ENCODE measurements around the gene YAE1.

YAE1 gene

DNA sequence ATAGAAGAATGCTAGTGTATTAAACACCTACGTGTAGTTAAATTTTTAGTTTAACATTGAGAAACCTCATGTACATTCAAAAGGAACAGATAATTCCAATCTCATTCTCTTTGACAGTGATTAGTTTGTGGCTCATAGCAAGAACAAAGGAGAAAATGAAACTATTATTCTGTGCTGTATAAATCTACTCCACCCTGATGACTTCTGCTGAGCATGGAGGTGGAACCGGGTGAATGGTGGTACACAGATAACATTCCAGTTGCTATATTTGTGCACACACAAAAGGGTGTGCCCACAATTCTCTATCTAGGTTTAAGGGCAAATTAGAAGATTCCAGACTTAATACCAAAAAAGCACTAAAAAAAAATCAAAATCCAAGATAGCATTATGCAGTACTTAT lies 40.1 kb downstream of the YAE1 start:
- TF ChIP-seq, protein P1, sequence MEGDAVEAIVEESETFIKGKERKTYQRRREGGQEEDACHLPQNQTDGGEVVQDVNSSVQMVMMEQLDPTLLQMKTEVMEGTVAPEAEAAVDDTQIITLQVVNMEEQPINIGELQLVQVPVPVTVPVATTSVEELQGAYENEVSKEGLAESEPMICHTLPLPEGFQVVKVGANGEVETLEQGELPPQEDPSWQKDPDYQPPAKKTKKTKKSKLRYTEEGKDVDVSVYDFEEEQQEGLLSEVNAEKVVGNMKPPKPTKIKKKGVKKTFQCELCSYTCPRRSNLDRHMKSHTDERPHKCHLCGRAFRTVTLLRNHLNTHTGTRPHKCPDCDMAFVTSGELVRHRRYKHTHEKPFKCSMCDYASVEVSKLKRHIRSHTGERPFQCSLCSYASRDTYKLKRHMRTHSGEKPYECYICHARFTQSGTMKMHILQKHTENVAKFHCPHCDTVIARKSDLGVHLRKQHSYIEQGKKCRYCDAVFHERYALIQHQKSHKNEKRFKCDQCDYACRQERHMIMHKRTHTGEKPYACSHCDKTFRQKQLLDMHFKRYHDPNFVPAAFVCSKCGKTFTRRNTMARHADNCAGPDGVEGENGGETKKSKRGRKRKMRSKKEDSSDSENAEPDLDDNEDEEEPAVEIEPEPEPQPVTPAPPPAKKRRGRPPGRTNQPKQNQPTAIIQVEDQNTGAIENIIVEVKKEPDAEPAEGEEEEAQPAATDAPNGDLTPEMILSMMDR (IDR thresholded peaks at IDR 0.05; ENCODE audit: low read depth, low read length): no peak
- no peak for DNase-seq (ENCODE audit: extremely low read depth, low read depth)

DNA sequence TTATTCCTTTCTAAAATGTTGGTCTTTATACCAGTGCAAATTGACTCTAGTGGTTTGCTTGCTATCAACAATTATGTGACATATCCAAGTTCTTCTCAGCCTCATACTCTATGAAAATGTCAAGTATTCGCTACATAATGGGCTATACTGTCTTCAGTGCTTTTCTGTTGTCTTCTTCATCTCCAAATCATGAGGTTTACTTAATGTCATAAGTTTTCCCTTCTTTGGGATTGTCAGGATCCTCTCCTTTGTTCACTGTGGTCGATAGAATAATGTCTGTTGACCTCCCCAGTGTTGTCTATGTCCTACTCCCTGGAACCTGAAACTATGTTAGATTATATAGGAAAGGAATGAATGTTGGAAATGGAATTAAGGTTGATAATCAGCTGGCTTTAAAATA lies 40.7 kb downstream of the YAE1 start:
- TF ChIP-seq, protein P1 (IDR thresholded peaks at IDR 0.05; ENCODE audit: low read depth, low read length): no peak
- no peak for DNase-seq (ENCODE audit: extremely low read depth, low read depth)

DNA sequence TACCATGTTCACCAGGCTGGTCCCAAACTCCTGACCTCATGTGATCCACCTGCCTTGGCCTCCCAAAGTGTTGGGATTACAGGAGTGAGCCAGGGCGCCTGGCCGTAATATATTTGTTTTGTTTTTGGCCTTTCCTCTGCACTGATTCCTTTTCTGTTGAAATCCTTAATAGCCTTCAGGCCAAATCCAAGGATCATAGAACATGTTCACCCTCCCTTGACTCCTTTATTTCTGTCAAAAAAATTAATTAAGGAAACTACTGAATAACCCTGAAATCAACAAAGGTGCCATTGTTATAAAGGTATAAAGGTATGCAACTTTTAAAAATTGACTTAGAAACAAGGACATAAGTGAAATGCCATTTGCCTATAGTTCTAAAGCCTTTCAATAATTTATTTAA lies 41.7 kb downstream of the YAE1 start:
- TF ChIP-seq, protein P1 (IDR thresholded peaks at IDR 0.05; ENCODE audit: low read depth, low read length): no peak
- no peak for DNase-seq (ENCODE audit: extremely low read depth, low read depth)

DNA sequence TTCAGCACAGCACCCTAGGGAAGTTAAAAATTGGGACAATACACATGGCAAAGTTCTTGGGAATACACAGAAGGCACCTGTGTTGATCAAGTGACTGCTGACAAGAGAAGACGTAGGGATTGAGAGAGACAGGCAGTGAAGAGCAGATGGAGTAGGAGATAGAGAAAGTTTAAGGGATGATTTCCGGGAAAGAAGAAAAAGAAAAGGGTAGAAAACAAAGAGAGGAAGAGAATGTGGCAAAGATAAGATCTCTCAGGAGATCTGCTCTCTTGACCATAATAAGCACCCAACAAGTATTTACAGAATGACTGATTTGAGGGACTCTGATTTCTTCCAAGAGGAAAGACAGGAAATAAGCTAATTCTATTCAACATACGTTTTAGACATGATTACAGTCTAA lies 42.1 kb downstream of the YAE1 start:
- no peak for DNase-seq (ENCODE audit: extremely low read depth, low read depth)
- TF ChIP-seq, protein P1 (IDR thresholded peaks at IDR 0.05; ENCODE audit: low read depth, low read length): no peak

DNA sequence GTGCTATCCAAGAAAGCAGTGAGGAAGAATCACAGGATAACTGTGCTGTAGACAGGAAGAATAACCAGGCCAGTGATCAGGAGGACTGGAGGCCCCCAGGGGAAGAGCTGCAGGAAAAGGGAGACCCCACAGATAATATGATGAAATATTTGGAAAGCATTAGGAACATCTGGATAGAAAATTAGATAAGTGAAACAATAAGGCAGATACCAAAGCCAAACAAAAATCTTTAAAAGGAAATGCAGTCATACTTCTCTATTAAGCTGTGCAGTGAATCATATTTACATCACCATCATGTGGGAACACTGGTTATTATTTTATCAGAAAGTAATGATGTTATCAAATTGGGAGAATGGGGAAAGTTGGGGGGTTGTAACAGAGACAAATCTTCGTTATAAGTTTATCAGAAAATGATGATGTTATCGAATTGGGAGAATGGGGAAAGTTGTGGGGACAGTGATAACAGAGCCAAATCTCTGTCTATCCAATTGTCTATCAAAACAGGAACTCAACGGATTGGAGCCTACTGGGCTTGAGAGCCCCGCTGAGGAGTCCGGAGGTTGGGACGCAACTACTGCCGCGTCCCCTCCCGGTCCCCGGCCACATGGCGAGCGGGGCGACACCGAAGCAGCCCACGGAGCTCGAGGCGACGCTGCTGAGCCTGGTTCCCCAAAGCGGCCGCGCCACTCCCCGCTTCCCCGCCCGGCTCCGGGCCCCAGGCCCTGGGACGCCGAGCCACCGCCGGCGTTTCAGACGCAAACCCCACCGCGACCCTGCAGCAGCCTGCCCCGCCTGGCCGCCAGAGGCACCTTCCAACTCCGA lies 43.1 kb downstream of the YAE1 start:
- DNase-seq (ENCODE audit: extremely low read depth, low read depth): no peak
- TF ChIP-seq, protein P1 (IDR thresholded peaks at IDR 0.05; ENCODE audit: low read depth, low read length): no peak; the same call in 1 of the 2 replicates

DNA sequence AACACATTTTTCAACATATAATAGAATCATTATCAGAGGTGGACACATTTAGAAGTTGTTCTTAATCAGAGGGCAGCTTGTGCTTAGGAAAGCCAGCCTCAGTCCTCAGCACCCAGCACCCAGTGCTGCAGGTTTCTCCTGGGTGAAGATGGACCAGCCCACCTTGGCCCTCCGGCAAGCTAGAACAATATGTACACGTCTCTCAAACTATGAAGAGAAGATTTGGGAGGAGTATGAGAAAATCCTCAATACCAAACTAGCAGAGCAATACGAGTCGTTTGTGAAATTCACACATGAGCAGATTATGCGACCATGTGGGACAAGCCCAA lies 43.7 kb downstream of the YAE1 start:
- DNase-seq (ENCODE audit: extremely low read depth, low read depth): no peak
- TF ChIP-seq, protein P1 (IDR thresholded peaks at IDR 0.05; ENCODE audit: low read depth, low read length): no peak

DNA sequence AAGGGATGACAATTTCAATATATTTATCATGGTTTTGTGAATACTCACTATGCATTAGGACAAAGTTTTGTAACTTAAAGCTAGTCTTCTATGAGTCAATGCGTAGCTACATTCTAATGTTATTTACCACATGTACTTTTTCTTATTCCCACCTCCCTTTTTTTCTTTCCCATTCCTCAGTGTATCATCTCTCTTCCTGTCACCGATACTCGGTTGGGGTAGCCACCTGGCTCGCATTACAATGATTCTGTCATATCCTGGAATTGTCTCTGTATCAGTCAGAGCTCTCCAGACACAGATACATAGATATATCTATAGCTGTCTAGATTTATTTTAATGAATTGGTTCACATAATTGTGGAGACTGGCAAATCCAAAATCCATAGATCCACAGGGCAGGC lies 47.4 kb downstream of the YAE1 start:
- TF ChIP-seq, protein P1 (IDR thresholded peaks at IDR 0.05; ENCODE audit: low read depth, low read length): no peak
- no peak for DNase-seq (ENCODE audit: extremely low read depth, low read depth)

All from AG09319 (cell line).